Hepatocyte (in vitro differentiated cells): ENCODE results near the gene ALK. TPM values are rescaled to one million over a fixed set of nuclear protein-coding genes. Genes with fewer than 3 reads are reported as not detected.

ENCODE experiments used
- DNase-seq: peaks from one replicate; pipeline ENCODE4 v3.0.0-alpha.2; 2016; ENCODE audit warnings: low spot score
- H2AFZ ChIP-seq: fragments of 200-600 bp; sonication (generic); 2 replicates; pipeline ENCODE4 v1.6.0; 2016; ENCODE audit warnings: antibody characterized with exemption, mild to moderate bottlenecking
- H3K27ac ChIP-seq: fragments of 200-600 bp; sonication (generic); 2 replicates; pipeline ENCODE4 v1.5.1; 2016; ENCODE audit warnings: mild to moderate bottlenecking
- H3K27me3 ChIP-seq: fragments of 200-600 bp; sonication (generic); 2 replicates; pipeline ENCODE4 v1.6.1; 2016
- H3K36me3 ChIP-seq: fragments of 200-600 bp; sonication (generic); replicated peaks from 2 replicates; pipeline ENCODE4 v1.5.1; 2016; ENCODE audit warnings: low read depth; ENCODE audit not compliant: insufficient read depth
- H3K4me1 ChIP-seq: fragments of 200-600 bp; sonication (generic); 2 replicates; pipeline ENCODE4 v1.5.1; 2016; ENCODE audit warnings: mild to moderate bottlenecking, moderate library complexity; ENCODE audit not compliant: insufficient read depth
- H3K4me2 ChIP-seq: fragments of 200-600 bp; sonication (generic); 2 replicates; pipeline ENCODE4 v1.6.0; 2016
- H3K4me3 ChIP-seq: fragments of 200-600 bp; sonication (generic); 2 replicates; pipeline ENCODE4 v1.5.1; 2016; ENCODE audit warnings: mild to moderate bottlenecking
- H3K79me2 ChIP-seq: fragments of 200-600 bp; sonication (generic); 2 replicates; pipeline ENCODE4 v1.6.0; 2017; ENCODE audit warnings: mild to moderate bottlenecking
- H3K9me2 ChIP-seq: fragments of 200-600 bp; sonication (generic); replicated peaks from 2 replicates; pipeline ENCODE4 v1.6.0; 2017; ENCODE audit warnings: mild to moderate bottlenecking; ENCODE audit not compliant: insufficient read depth
- H3K9me3 ChIP-seq: fragments of 200-600 bp; sonication (generic); 2 replicates; pipeline ENCODE4 v1.5.1; 2016; ENCODE audit warnings: low read depth, mild to moderate bottlenecking
- H4K20me1 ChIP-seq: fragments of 200-600 bp; sonication (generic); 2 replicates; pipeline ENCODE4 v1.6.0; 2016; ENCODE audit warnings: mild to moderate bottlenecking; ENCODE audit not compliant: insufficient read depth, poor library complexity, severe bottlenecking
- CTCF ChIP-seq: fragments of 200-600 bp; sonication (generic); IDR thresholded peaks from 2 replicates; pipeline ENCODE4 v1.5.1; 2016; ENCODE audit warnings: antibody characterized with exemption, mild to moderate bottlenecking; ENCODE audit not compliant: poor library complexity
- EZH2 ChIP-seq: fragments of 200-600 bp; sonication (generic); IDR thresholded peaks from 2 replicates; pipeline ENCODE4 v1.6.1; 2016; ENCODE audit warnings: antibody characterized with exemption, mild to moderate bottlenecking, borderline replicate concordance
- EZH2phosphoT487 ChIP-seq: fragments of 200-600 bp; sonication (generic); IDR thresholded peaks from one replicate; pipeline ENCODE4 v1.6.1; 2018; ENCODE audit warnings: antibody characterized with exemption, mild to moderate bottlenecking, low read depth, moderate library complexity; ENCODE audit not compliant: unreplicated experiment, severe bottlenecking
- WGBS: methylation state at CpG from one replicate; pipeline ENCODE4 v1.1.6; 2016; ENCODE audit warnings: low lambda C conversion rate; ENCODE audit errors: missing lambda C conversion rate; 5-methylcytosine and 5-hydroxymethylcytosine counted together
- polyA plus RNA-seq: library from polyadenylated mRNA; unstranded; fragments of >200 nt; fragmentation: Nextera tagmentation; extraction: Ambion mirVana; gene quantifications from 2 replicates; pipeline ENCODE4 v1.2.1, GENCODE V29; 2016
- total RNA-seq: library from RNA; depleted of rRNA; stranded (reverse); fragments of >200 nt; gene quantifications from 2 replicates; pipeline ENCODE4 v1.2.3, GENCODE V29; 2014

Gene ALK
- total and polyA plus RNA-seq, 2 experiments from 2014 or later, result 0.16 to 0.27 TPM

- WGBS, result 76% methylated on average over 2 of the region's 2 CpGs
- DNase-seq, result no peak
Measured at GRCh38 chr2:29516767-29517166, 404.6 kb downstream of the ALK start.

DNA sequence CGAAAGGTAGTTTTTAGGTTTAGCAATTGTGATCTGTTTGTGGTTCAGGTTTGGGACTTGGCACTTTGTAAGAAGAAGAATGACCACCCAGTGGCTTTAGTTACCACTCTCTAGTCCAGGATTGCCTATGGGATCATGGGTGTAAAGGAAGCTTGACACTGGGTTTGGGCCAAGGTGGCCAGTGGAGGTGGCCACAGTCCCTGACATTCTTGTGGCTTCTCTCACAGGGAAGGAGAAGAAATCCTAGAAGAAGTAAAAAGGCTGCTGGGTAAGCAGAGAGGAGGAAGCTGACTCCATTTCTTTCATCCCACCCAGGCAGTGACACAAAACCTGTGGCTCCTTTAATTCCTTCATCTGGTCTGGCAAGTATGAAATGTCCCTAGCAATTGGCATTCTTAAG, 411.5 kb downstream of the ALK start:
- Histone ChIP-seq H3K36me3 (no peaks in the 10 kb centered on the region), H3K4me3 (no peak overlapping the region), H3K27me3 (no peaks in the 10 kb centered on the region), H3K4me1 (no peaks in the 10 kb centered on the region), H3K4me2 (no peak overlapping the region), H3K27ac (no peak overlapping the region), H3K79me2 (no peaks in the 10 kb centered on the region), H3K9me2 (no peaks in the 10 kb centered on the region), H4K20me1 (no peaks in the 10 kb centered on the region), H3K9me3 (no peaks in the 10 kb centered on the region), H2AFZ (no peak overlapping the region)
- WGBS, result 84% methylated on average over 1 of the region's 1 CpG
- DNase-seq, result no peak
- TF ChIP-seq EZH2phosphoT487 (no peak), CTCF (no peak), EZH2 (no peak)

More at GRCh38 chr2:29516767-29517166, 404.6 kb downstream of the ALK start:
- Histone ChIP-seq H3K27ac (no peak overlapping the region), H2AFZ (no peak overlapping the region), H3K79me2 (no peaks in the 10 kb centered on the region), H3K27me3 (no peaks in the 10 kb centered on the region), H3K4me2 (no peak overlapping the region), H3K4me3 (no peak overlapping the region), H3K4me1 (no peaks in the 10 kb centered on the region), H3K9me2 (no peaks in the 10 kb centered on the region), H3K36me3 (no peaks in the 10 kb centered on the region), H3K9me3 (no peaks in the 10 kb centered on the region), H4K20me1 (no peaks in the 10 kb centered on the region)
- TF ChIP-seq EZH2 (no peak), EZH2phosphoT487 (no peak), CTCF (no peak)

DNA sequence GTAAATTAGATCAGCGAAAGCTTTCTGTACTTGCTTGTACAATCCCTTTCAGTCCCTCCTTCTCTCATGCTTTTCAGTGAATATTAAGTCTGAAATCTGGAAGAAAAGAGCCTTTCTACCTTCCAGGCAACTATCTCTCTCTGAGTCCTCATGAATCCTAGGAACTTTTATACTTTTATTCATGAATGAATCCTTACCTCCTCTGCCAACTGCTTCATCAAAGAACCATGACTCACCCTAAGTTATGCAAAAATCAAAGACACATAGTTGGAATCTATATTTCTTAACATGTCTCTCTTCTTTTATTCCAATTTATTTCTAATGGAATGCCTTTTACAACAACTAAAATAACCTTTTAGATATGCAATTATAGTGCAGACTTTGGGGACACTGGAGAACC, 412.0 kb downstream of the ALK start:
- Histone ChIP-seq H3K79me2 (no peaks in the 10 kb centered on the region), H3K4me3 (no peak overlapping the region), H3K27ac (no peak overlapping the region), H3K36me3 (no peaks in the 10 kb centered on the region), H3K4me1 (no peaks in the 10 kb centered on the region), H3K4me2 (no peak overlapping the region), H2AFZ (no peak overlapping the region), H3K9me3 (no peaks in the 10 kb centered on the region), H3K9me2 (no peaks in the 10 kb centered on the region), H4K20me1 (no peaks in the 10 kb centered on the region), H3K27me3 (no peaks in the 10 kb centered on the region)
- no peak for DNase-seq
- no peak for TF ChIP-seq EZH2phosphoT487
- TF ChIP-seq CTCF, result no peak
- no peak for TF ChIP-seq EZH2
- WGBS, result 100% methylated on average over 1 of the region's 1 CpG

GRCh38 chr2:29504746-29505145, 416.6 kb downstream of the ALK start:
- WGBS, result 67% methylated on average over 3 of the region's 3 CpGs
- no peak overlapping the region for H3K4me3 ChIP-seq
- no peaks in the 10 kb centered on the region for H3K79me2 ChIP-seq

More at GRCh38 chr2:29504746-29505145, 416.6 kb downstream of the ALK start:
- Histone ChIP-seq H2AFZ (no peak overlapping the region), H3K27me3 (peaks cover 3% of the 10 kb centered on the region), H3K4me2 (no peak overlapping the region), H4K20me1 (no peaks in the 10 kb centered on the region), H3K27ac (no peak overlapping the region), H3K9me2 (no peaks in the 10 kb centered on the region), H3K9me3 (no peaks in the 10 kb centered on the region), H3K36me3 (no peaks in the 10 kb centered on the region), H3K4me1 (peaks cover 6% of the 10 kb centered on the region)
- DNase-seq, result no peak
- TF ChIP-seq EZH2 (no peak), CTCF (no peak), EZH2phosphoT487 (no peak)
